Spleen (tissue), 7 donors: ENCODE results near the gene PGLYRP4.

Experiments
- CTCF ChIP-seq, 11 experiments: fragments of 200-600 bp in 7 of 11; fragments of 450-650 bp in 4 of 11; sonication (generic) in 4 of 11; IDR thresholded peaks in 8 of 11; conservative IDR thresholded peaks in 3 of 11; 1 replicate in 7 of 11; 2 replicates in 4 of 11; pipeline versions ENCODE4 v1.4.0 to v1.8.0; 2016 to 2021; ENCODE audit warnings: antibody characterized with exemption in 11 of 11, inconsistent platforms in 4 of 11, mild to moderate bottlenecking in 1 of 11
- POLR2A ChIP-seq, 3 donors: fragments of 450-650 bp; IDR thresholded peaks; one replicate each; pipeline ENCODE4 v1.5.1; 2017; ENCODE audit warnings: antibody characterized with exemption in 3 of 3, mild to moderate bottlenecking in 1 of 3
- POLR2AphosphoS5 ChIP-seq, 3 donors: sonication (generic); formaldehyde crosslinking; IDR thresholded peaks; one replicate each; pipeline ENCODE4 v1.5.1; 2017; ENCODE audit warnings: antibody characterized with exemption in 3 of 3
- donor health status: DM: no; HTN: no; CAD: no; lungs with moderate emphysema.
- donor health status: DM: no; HTN: no; CAD: no.
- donor health status: DM: no; HTN: no; CAD: no.

GRCh38 chr1:153370146-153370545 lies 21.5 kb upstream of the PGLYRP4 start:
- TF ChIP-seq CTCF (IDR thresholded peaks at IDR 0.05 in 8 of 11, conservative IDR thresholded peaks at IDR 0.05 in 3 of 11) (no peak), POLR2A (IDR thresholded peaks at IDR 0.05) (no peak), POLR2AphosphoS5 (IDR thresholded peaks at IDR 0.05) (no peak)
